ENCODE results near the gene PDCD7.
"Not testable (repeated sequence)": the region's sequence is repeated elsewhere in the genome, so short reads cannot be mapped to it uniquely, and the experiment has no call there.

Gene PDCD7

GRCh38 chr15:65074946-65075345, 58.7 kb downstream of the PDCD7 start:
- DNase-seq (ENCODE audit: low read depth in 3 of 3), result not testable (repeated sequence)

GRCh38 chr15:65072617-65073016, 61.0 kb downstream of the PDCD7 start:
- DNase-seq (ENCODE audit: low read depth in 3 of 3), result no peak

- DNase-seq (ENCODE audit: low read depth in 3 of 3), result no peak
Measured at GRCh38 chr15:65072027-65072426, 61.6 kb downstream of the PDCD7 start.

GRCh38 chr15:65071381-65071811, 62.2 kb downstream of the PDCD7 start:
- DNase-seq (ENCODE audit: low read depth in 3 of 3), result no peak

GRCh38 chr15:65069779-65070546, 63.6 kb downstream of the PDCD7 start:
- no peak for DNase-seq (ENCODE audit: low read depth in 3 of 3)

GRCh38 chr15:65069179-65069578, 64.4 kb downstream of the PDCD7 start:
- no peak for DNase-seq (ENCODE audit: low read depth in 3 of 3)

- no peak for DNase-seq (ENCODE audit: low read depth in 3 of 3)
Measured at GRCh38 chr15:65068403-65068788, 65.2 kb downstream of the PDCD7 start.

GRCh38 chr15:65067645-65068402, 65.8 kb downstream of the PDCD7 start, which contains the start of gene RASL12:
Gene RASL12 (minus strand): TSS chr15:65067991. CDS start chr15:65067835, 156 bp downstream.
- no peak for DNase-seq (ENCODE audit: low read depth in 3 of 3)
